ENCODE measurements around the gene FEV.

The FEV gene

GRCh38 chr2:218992703-218993344, 7.8 kb upstream of the FEV start:
- peaks cover 20% of the 10 kb centered on the region for H3K4me1 ChIP-seq
- H3K27me3 ChIP-seq (ENCODE audit: control insufficient read depth, insufficient read depth, low read length): peaks cover 3% of the 10 kb centered on the region
- no peaks in the 10 kb centered on the region for H3K79me2 ChIP-seq
- peak overlapping the region; percentile 84 for H3K4me2 ChIP-seq (ENCODE audit: low read length)
- H2AFZ ChIP-seq: peak overlapping the region; percentile 97
- H3K9ac ChIP-seq: no peak overlapping the region
- no peaks in the 10 kb centered on the region for H3K9me3 ChIP-seq (ENCODE audit: control insufficient read depth, low read length)
- no peak overlapping the region for H3K27ac ChIP-seq
- TF ChIP-seq CTCF (IDR thresholded peaks at IDR 0.05): no peak
- H3K36me3 ChIP-seq (ENCODE audit: control insufficient read depth, insufficient read depth, low read length): no peaks in the 10 kb centered on the region
- peak overlapping the region; percentile 50 for H3K4me3 ChIP-seq (ENCODE audit: low read depth, low read length)

GRCh38 chr2:218992196-218992595, 7.2 kb upstream of the FEV start:
- Histone ChIP-seq H3K4me1 (peaks cover 19% of the 10 kb centered on the region), H3K27me3 (ENCODE audit: control insufficient read depth, insufficient read depth, low read length) (peaks cover 3% of the 10 kb centered on the region), H3K4me3 (ENCODE audit: low read depth, low read length) (no peak overlapping the region), H3K4me2 (ENCODE audit: low read length) (no peak overlapping the region), H3K27ac (no peak overlapping the region), H2AFZ (no peak overlapping the region), H3K36me3 (ENCODE audit: control insufficient read depth, insufficient read depth, low read length) (no peaks in the 10 kb centered on the region), H3K79me2 (no peaks in the 10 kb centered on the region), H3K9me3 (ENCODE audit: control insufficient read depth, low read length) (no peaks in the 10 kb centered on the region), H3K9ac (no peak overlapping the region)
- TF ChIP-seq CTCF (IDR thresholded peaks at IDR 0.05): no peak

GRCh38 chr2:218991674-218992168, 6.7 kb upstream of the FEV start:
- no peak overlapping the region for H3K4me3 ChIP-seq (ENCODE audit: low read depth, low read length)
- H3K79me2 ChIP-seq: no peaks in the 10 kb centered on the region
- H3K4me2 ChIP-seq (ENCODE audit: low read length): no peak overlapping the region
- peaks cover 19% of the 10 kb centered on the region for H3K4me1 ChIP-seq
- H2AFZ ChIP-seq: no peak overlapping the region
- H3K9me3 ChIP-seq (ENCODE audit: control insufficient read depth, low read length): no peaks in the 10 kb centered on the region
- no peak for TF ChIP-seq CTCF (IDR thresholded peaks at IDR 0.05)
- peaks cover 3% of the 10 kb centered on the region for H3K27me3 ChIP-seq (ENCODE audit: control insufficient read depth, insufficient read depth, low read length)
- H3K36me3 ChIP-seq (ENCODE audit: control insufficient read depth, insufficient read depth, low read length): no peaks in the 10 kb centered on the region
- H3K9ac ChIP-seq: no peak overlapping the region
- no peak overlapping the region for H3K27ac ChIP-seq

GRCh38 chr2:218990612-218991011, 5.6 kb upstream of the FEV start:
- no peak overlapping the region for H2AFZ ChIP-seq
- H3K79me2 ChIP-seq: no peaks in the 10 kb centered on the region
- no peak overlapping the region for H3K9ac ChIP-seq
- no peaks in the 10 kb centered on the region for H3K36me3 ChIP-seq (ENCODE audit: control insufficient read depth, insufficient read depth, low read length)
- no peak overlapping the region for H3K27ac ChIP-seq
- H3K27me3 ChIP-seq (ENCODE audit: control insufficient read depth, insufficient read depth, low read length): peaks cover 3% of the 10 kb centered on the region
- no peak for TF ChIP-seq CTCF (IDR thresholded peaks at IDR 0.05)
- H3K4me1 ChIP-seq: peaks cover 15% of the 10 kb centered on the region
- no peak overlapping the region for H3K4me2 ChIP-seq (ENCODE audit: low read length)
- no peaks in the 10 kb centered on the region for H3K9me3 ChIP-seq (ENCODE audit: control insufficient read depth, low read length)
- H3K4me3 ChIP-seq (ENCODE audit: low read depth, low read length): no peak overlapping the region

- Histone ChIP-seq H3K4me2 (ENCODE audit: low read length) (no peak overlapping the region), H2AFZ (no peak overlapping the region), H3K27ac (no peak overlapping the region), H3K9ac (no peak overlapping the region), H3K4me1 (peaks cover 12% of the 10 kb centered on the region), H3K79me2 (no peaks in the 10 kb centered on the region), H3K9me3 (ENCODE audit: control insufficient read depth, low read length) (no peaks in the 10 kb centered on the region), H3K27me3 (ENCODE audit: control insufficient read depth, insufficient read depth, low read length) (peaks cover 3% of the 10 kb centered on the region), H3K4me3 (ENCODE audit: low read depth, low read length) (no peak overlapping the region), H3K36me3 (ENCODE audit: control insufficient read depth, insufficient read depth, low read length) (no peaks in the 10 kb centered on the region)
- no peak for TF ChIP-seq CTCF (IDR thresholded peaks at IDR 0.05)
Observed at GRCh38 chr2:218990052-218990451, 5.1 kb upstream of the FEV start.
